Measurements from ENCODE around the gene LRBA.

LRBA gene

GRCh38 chr4:150950657-150951288 lies 64.3 kb downstream of the LRBA start:
- no peak overlapping the region for H2AFZ ChIP-seq (ENCODE audit: low read depth, low read length)

GRCh38 chr4:150949943-150950342 lies 65.1 kb downstream of the LRBA start:
- H3K9ac ChIP-seq (ENCODE audit: low read length), result no peak overlapping the region
- no peak overlapping the region for H4K8ac ChIP-seq (ENCODE audit: low read length)
- H2BK5ac ChIP-seq (ENCODE audit: low read depth, low read length, poor library complexity, severe bottlenecking), result no peak overlapping the region
- no peak overlapping the region for H2AFZ ChIP-seq (ENCODE audit: low read depth, low read length)
- no peaks in the 10 kb centered on the region for H3K9me3 ChIP-seq (ENCODE audit: control insufficient read depth, low read length)
- H3K4ac ChIP-seq (ENCODE audit: low read depth in 1 of 2, low read length in 2 of 2), result no peak overlapping the region
- no peaks in the 10 kb centered on the region for H3K36me3 ChIP-seq (ENCODE audit: control insufficient read depth in 1 of 2, insufficient read depth in 2 of 2, low read depth in 1 of 2, low read length in 2 of 2)
- H3K14ac ChIP-seq (ENCODE audit: low read length in 2 of 2), result no peak overlapping the region
- H3K27ac ChIP-seq (ENCODE audit: low read length, poor library complexity, severe bottlenecking), result no peak overlapping the region
- no peak overlapping the region for H2BK15ac ChIP-seq (ENCODE audit: low read depth, poor library complexity, severe bottlenecking)
- H2AK5ac ChIP-seq (ENCODE audit: low read length, severe bottlenecking), result no peak overlapping the region
- no peak overlapping the region for H3K23ac ChIP-seq (ENCODE audit: low read length in 2 of 2)
- H2BK12ac ChIP-seq (ENCODE audit: low read length in 2 of 2), result no peak overlapping the region
- no peak overlapping the region for H4K91ac ChIP-seq (ENCODE audit: low read length)
- no peak overlapping the region for H3K4me2 ChIP-seq (ENCODE audit: low read length, poor library complexity, severe bottlenecking)
- no peak for DNase-seq
- no peaks in the 10 kb centered on the region for H3K27me3 ChIP-seq (ENCODE audit: control insufficient read depth in 1 of 2, insufficient read depth in 1 of 2, low read length in 2 of 2)
- no peak overlapping the region for H3K18ac ChIP-seq (ENCODE audit: low read depth in 1 of 2, low read length in 2 of 2)
- no peak overlapping the region for H2BK120ac ChIP-seq (ENCODE audit: low read depth, low read length)
- H3K4me1 ChIP-seq (ENCODE audit: control insufficient read depth, insufficient read depth, low read depth, low read length), result no peaks in the 10 kb centered on the region
- no peak overlapping the region for H3K4me3 ChIP-seq (ENCODE audit: insufficient read depth in 1 of 2, low read depth in 1 of 2, low read length in 2 of 2)
- H3K79me1 ChIP-seq (replicated peaks; ENCODE audit: low read length, poor library complexity, severe bottlenecking), result peaks cover 7% of the 10 kb centered on the region

More at GRCh38 chr4:150950657-150951288, 64.3 kb downstream of the LRBA start:
- no peak overlapping the region for H3K4ac ChIP-seq (ENCODE audit: low read depth in 1 of 2, low read length in 2 of 2)
- 100% methylated on average over 2 of the region's 2 CpGs for WGBS
- H3K14ac ChIP-seq (ENCODE audit: low read length in 2 of 2), result no peak overlapping the region
- no peaks in the 10 kb centered on the region for H3K27me3 ChIP-seq (ENCODE audit: control insufficient read depth in 1 of 2, insufficient read depth in 1 of 2, low read length in 2 of 2)
- no peak overlapping the region for H2AK5ac ChIP-seq (ENCODE audit: low read length, severe bottlenecking)
- H4K8ac ChIP-seq (ENCODE audit: low read length), result no peak overlapping the region
- no peak for DNase-seq
- H3K4me1 ChIP-seq (ENCODE audit: control insufficient read depth, insufficient read depth, low read depth, low read length), result no peaks in the 10 kb centered on the region
- H3K79me1 ChIP-seq (replicated peaks; ENCODE audit: low read length, poor library complexity, severe bottlenecking), result peaks cover 9% of the 10 kb centered on the region
- no peak overlapping the region for H2BK15ac ChIP-seq (ENCODE audit: low read depth, poor library complexity, severe bottlenecking)
- H3K4me3 ChIP-seq (ENCODE audit: insufficient read depth in 1 of 2, low read depth in 1 of 2, low read length in 2 of 2), result no peak overlapping the region
- H3K9me3 ChIP-seq (ENCODE audit: control insufficient read depth, low read length), result no peaks in the 10 kb centered on the region
- H3K23ac ChIP-seq (ENCODE audit: low read length in 2 of 2), result no peak overlapping the region
- no peak overlapping the region for H4K91ac ChIP-seq (ENCODE audit: low read length)
- H2BK12ac ChIP-seq (ENCODE audit: low read length in 2 of 2), result no peak overlapping the region
- H2BK120ac ChIP-seq (ENCODE audit: low read depth, low read length), result no peak overlapping the region
- no peak overlapping the region for H3K9ac ChIP-seq (ENCODE audit: low read length)
- H2BK5ac ChIP-seq (ENCODE audit: low read depth, low read length, poor library complexity, severe bottlenecking), result no peak overlapping the region
- H3K4me2 ChIP-seq (ENCODE audit: low read length, poor library complexity, severe bottlenecking), result no peak overlapping the region
- H3K27ac ChIP-seq (ENCODE audit: low read length, poor library complexity, severe bottlenecking), result no peak overlapping the region
- H3K18ac ChIP-seq (ENCODE audit: low read depth in 1 of 2, low read length in 2 of 2), result no peak overlapping the region
- H3K36me3 ChIP-seq (ENCODE audit: control insufficient read depth in 1 of 2, insufficient read depth in 2 of 2, low read depth in 1 of 2, low read length in 2 of 2), result no peaks in the 10 kb centered on the region

- no CpG with 5 or more reads among the region's 2 CpGs for WGBS
- no peak for DNase-seq
- Histone ChIP-seq H3K4ac (ENCODE audit: low read depth in 1 of 2, low read length in 2 of 2) (no peak overlapping the region), H3K9me3 (ENCODE audit: control insufficient read depth, low read length) (no peaks in the 10 kb centered on the region), H3K4me2 (ENCODE audit: low read length, poor library complexity, severe bottlenecking) (no peak overlapping the region), H2BK5ac (ENCODE audit: low read depth, low read length, poor library complexity, severe bottlenecking) (no peak overlapping the region), H2BK12ac (ENCODE audit: low read length in 2 of 2) (no peak overlapping the region), H3K27me3 (ENCODE audit: control insufficient read depth in 1 of 2, insufficient read depth in 1 of 2, low read length in 2 of 2) (no peaks in the 10 kb centered on the region), H3K79me1 (replicated peaks; ENCODE audit: low read length, poor library complexity, severe bottlenecking) (peaks cover 10% of the 10 kb centered on the region), H3K4me3 (ENCODE audit: insufficient read depth in 1 of 2, low read depth in 1 of 2, low read length in 2 of 2) (no peak overlapping the region), H2BK15ac (ENCODE audit: low read depth, poor library complexity, severe bottlenecking) (no peak overlapping the region), H3K27ac (ENCODE audit: low read length, poor library complexity, severe bottlenecking) (no peak overlapping the region), H3K4me1 (ENCODE audit: control insufficient read depth, insufficient read depth, low read depth, low read length) (no peaks in the 10 kb centered on the region), H3K14ac (ENCODE audit: low read length in 2 of 2) (no peak overlapping the region), H4K8ac (ENCODE audit: low read length) (no peak overlapping the region), H4K91ac (ENCODE audit: low read length) (no peak overlapping the region), H3K9ac (ENCODE audit: low read length) (no peak overlapping the region), H2AFZ (ENCODE audit: low read depth, low read length) (no peak overlapping the region), H2BK120ac (ENCODE audit: low read depth, low read length) (no peak overlapping the region), H3K18ac (ENCODE audit: low read depth in 1 of 2, low read length in 2 of 2) (no peak overlapping the region), H3K36me3 (ENCODE audit: control insufficient read depth in 1 of 2, insufficient read depth in 2 of 2, low read depth in 1 of 2, low read length in 2 of 2) (no peaks in the 10 kb centered on the region), H2AK5ac (ENCODE audit: low read length, severe bottlenecking) (no peak overlapping the region), H3K23ac (ENCODE audit: low read length in 2 of 2) (no peak overlapping the region)
Measured at GRCh38 chr4:150949342-150949741, 65.7 kb downstream of the LRBA start.

- H3K4me2 ChIP-seq (ENCODE audit: low read length, poor library complexity, severe bottlenecking), result no peak overlapping the region
- H3K23ac ChIP-seq (ENCODE audit: low read length in 2 of 2), result no peak overlapping the region
- H3K9me3 ChIP-seq (ENCODE audit: control insufficient read depth, low read length), result no peaks in the 10 kb centered on the region
- no peak overlapping the region for H2BK120ac ChIP-seq (ENCODE audit: low read depth, low read length)
- WGBS, result 94% methylated on average over 1 of the region's 2 CpGs
- H3K4ac ChIP-seq (ENCODE audit: low read depth in 1 of 2, low read length in 2 of 2), result no peak overlapping the region
- H3K18ac ChIP-seq (ENCODE audit: low read depth in 1 of 2, low read length in 2 of 2), result no peak overlapping the region
- H4K91ac ChIP-seq (ENCODE audit: low read length), result no peak overlapping the region
- no peak overlapping the region for H2BK12ac ChIP-seq (ENCODE audit: low read length in 2 of 2)
- H2BK5ac ChIP-seq (ENCODE audit: low read depth, low read length, poor library complexity, severe bottlenecking), result no peak overlapping the region
- H3K27ac ChIP-seq (ENCODE audit: low read length, poor library complexity, severe bottlenecking), result no peak overlapping the region
- H3K27me3 ChIP-seq (ENCODE audit: control insufficient read depth in 1 of 2, insufficient read depth in 1 of 2, low read length in 2 of 2), result no peaks in the 10 kb centered on the region
- H2BK15ac ChIP-seq (ENCODE audit: low read depth, poor library complexity, severe bottlenecking), result no peak overlapping the region
- H3K79me1 ChIP-seq (replicated peaks; ENCODE audit: low read length, poor library complexity, severe bottlenecking), result peaks cover 13% of the 10 kb centered on the region
- no peak overlapping the region for H3K4me3 ChIP-seq (ENCODE audit: insufficient read depth in 1 of 2, low read depth in 1 of 2, low read length in 2 of 2)
- DNase-seq, result no peak
- no peaks in the 10 kb centered on the region for H3K36me3 ChIP-seq (ENCODE audit: control insufficient read depth in 1 of 2, insufficient read depth in 2 of 2, low read depth in 1 of 2, low read length in 2 of 2)
- H3K14ac ChIP-seq (ENCODE audit: low read length in 2 of 2), result no peak overlapping the region
- H4K8ac ChIP-seq (ENCODE audit: low read length), result no peak overlapping the region
- H3K9ac ChIP-seq (ENCODE audit: low read length), result no peak overlapping the region
- no peak overlapping the region for H2AFZ ChIP-seq (ENCODE audit: low read depth, low read length)
- H3K4me1 ChIP-seq (ENCODE audit: control insufficient read depth, insufficient read depth, low read depth, low read length), result no peaks in the 10 kb centered on the region
- no peak overlapping the region for H2AK5ac ChIP-seq (ENCODE audit: low read length, severe bottlenecking)
Measured at GRCh38 chr4:150948710-150949109, 66.4 kb downstream of the LRBA start.
